NT2/D1 (cell line): ENCODE measurements around the gene TOR4A.

Source experiments
- SUZ12 ChIP-seq: IDR thresholded peaks from 2 replicates; pipeline ENCODE4 v1.6.1; 2011; ENCODE audit not compliant: insufficient read length, insufficient read depth; ENCODE audit errors: extremely low read depth
- YY1 ChIP-seq: IDR thresholded peaks from 2 replicates; pipeline ENCODE4 v1.6.1; 2011; ENCODE audit not compliant: insufficient read length, insufficient read depth
- ZNF274 ChIP-seq: IDR thresholded peaks from 2 replicates; pipeline ENCODE4 v1.6.1; 2011; ENCODE audit warnings: mild to moderate bottlenecking, low read depth, low read length

DNA sequence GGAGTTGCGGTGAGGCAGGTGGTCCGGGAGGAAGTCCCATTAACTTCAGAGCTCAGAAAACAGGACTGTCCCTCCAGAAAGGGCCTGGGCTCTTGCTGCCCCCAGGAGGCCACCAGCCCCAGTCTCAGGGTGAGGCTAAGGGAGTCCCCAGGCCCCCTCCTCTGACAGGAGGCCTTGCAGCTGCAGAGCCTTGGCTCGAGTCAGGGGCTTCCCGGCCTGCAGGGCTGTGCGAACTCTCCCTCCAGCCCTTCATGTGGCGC lies 29.7 kb upstream of the TOR4A start:
- TF ChIP-seq SUZ12 (no peak), YY1 (no peak), ZNF274 (no peak)
